ENCODE measurements around the gene RPL22.
A peak's percentile ranks its signal among the peaks of the same experiment; 100 is the strongest.

RPL22 gene

GRCh38 chr1:6244401-6245049, 45.1 kb upstream of the RPL22 start:
- Histone ChIP-seq H3K4me3 (ENCODE audit: low read depth in 1 of 2, low read length in 2 of 2) (no peak overlapping the region), H3K9ac (ENCODE audit: low read depth, low read length) (no peak overlapping the region), H3K27me3 (ENCODE audit: insufficient read depth, low read length, poor library complexity) (no peaks in the 10 kb centered on the region), H3K79me2 (ENCODE audit: insufficient read depth, low read length) (no peaks in the 10 kb centered on the region), H2AFZ (ENCODE audit: low read depth, low read length) (no peak overlapping the region), H3K27ac (ENCODE audit: low read length) (no peak overlapping the region), H3K4me1 (ENCODE audit: insufficient read depth, low read length) (peaks cover 8% of the 10 kb centered on the region), H3K36me3 (ENCODE audit: insufficient read depth, low read length) (no peaks in the 10 kb centered on the region), H3K4me2 (ENCODE audit: insufficient read depth, low read length) (peak overlapping the region; percentile 41; the same call in 1 of the 2 replicates), H3K9me3 (ENCODE audit: insufficient read depth, low read length, severe bottlenecking) (no peaks in the 10 kb centered on the region), H4K20me1 (ENCODE audit: insufficient read depth, low read length) (peaks cover 30% of the 10 kb centered on the region)
- DNase-seq = no peak
- no peak for TF ChIP-seq CTCF (IDR thresholded peaks at IDR 0.05; ENCODE audit: borderline replicate concordance, extremely low read depth, low read length, poor library complexity, severe bottlenecking)
- no peak for TF ChIP-seq EZH2 (IDR thresholded peaks at IDR 0.05; ENCODE audit: borderline replicate concordance, low read depth, low read length, severe bottlenecking)
- peak; percentile 28 for ATAC-seq (ENCODE audit: insufficient read depth, low read depth)

GRCh38 chr1:6243993-6244392, 44.6 kb upstream of the RPL22 start, which contains the start of gene HES3:
HES3 (plus strand) TSS chr1:6244179; CDS start chr1:6244366, 187 bp downstream.
- Histone ChIP-seq H3K27ac (ENCODE audit: low read length) (no peak within 1 kb of the TSS), H3K4me2 (ENCODE audit: insufficient read depth, low read length) (peak within 1 kb of the TSS; percentile 41; the same call in 1 of the 2 replicates)

DNA sequence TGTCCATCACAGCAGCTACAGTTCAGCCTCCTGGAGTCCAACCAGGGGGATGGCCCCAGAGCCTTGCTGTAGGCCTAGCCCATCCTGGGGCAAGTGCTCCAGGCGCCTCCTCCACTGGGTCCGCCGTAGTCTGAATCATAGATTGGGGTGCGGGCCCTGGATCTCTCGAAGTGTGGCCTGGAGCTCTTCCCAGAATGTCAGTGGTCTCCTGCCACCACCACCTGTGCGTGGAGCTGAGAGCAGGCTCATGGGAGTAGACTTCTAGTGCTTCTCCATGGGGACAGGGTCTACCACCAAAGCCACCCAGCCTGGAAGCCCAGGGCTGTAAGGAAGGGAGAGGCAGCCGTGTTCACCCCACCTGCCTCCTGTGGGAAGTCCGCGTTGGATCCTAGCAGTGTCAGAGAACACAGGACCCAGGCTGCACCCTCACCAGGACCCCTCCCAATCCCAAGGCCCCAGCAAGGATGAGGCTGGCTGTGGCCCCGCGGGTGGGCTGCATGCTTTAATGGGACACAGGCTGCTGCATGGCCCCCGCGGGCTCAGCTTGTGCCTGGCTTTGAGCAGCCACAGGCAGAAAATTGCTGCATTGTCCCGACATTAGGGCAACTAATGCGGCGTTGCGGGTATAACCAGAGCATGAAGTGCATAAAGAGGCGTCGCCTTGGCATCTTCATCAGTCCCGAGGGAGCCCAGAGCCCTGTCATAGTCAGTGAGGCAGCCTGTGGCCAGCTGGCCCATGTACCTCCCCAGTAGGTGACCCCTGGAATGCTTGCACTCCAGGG, 43.8 kb upstream of the RPL22 start:
- no peak overlapping the region for H3K27ac ChIP-seq (ENCODE audit: low read length)
- peaks cover 8% of the 10 kb centered on the region for H3K4me1 ChIP-seq (ENCODE audit: insufficient read depth, low read length)
- no peak overlapping the region for H3K9ac ChIP-seq (ENCODE audit: low read depth, low read length)
- H3K4me3 ChIP-seq (ENCODE audit: low read depth in 1 of 2, low read length in 2 of 2) = no peak overlapping the region
- no peaks in the 10 kb centered on the region for H3K36me3 ChIP-seq (ENCODE audit: insufficient read depth, low read length)
- no peak for ATAC-seq (ENCODE audit: insufficient read depth, low read depth)
- H3K4me2 ChIP-seq (ENCODE audit: insufficient read depth, low read length) = no peak overlapping the region
- H3K27me3 ChIP-seq (ENCODE audit: insufficient read depth, low read length, poor library complexity) = no peaks in the 10 kb centered on the region
- peaks cover 30% of the 10 kb centered on the region for H4K20me1 ChIP-seq (ENCODE audit: insufficient read depth, low read length)
- H2AFZ ChIP-seq (ENCODE audit: low read depth, low read length) = no peak overlapping the region
- no peaks in the 10 kb centered on the region for H3K9me3 ChIP-seq (ENCODE audit: insufficient read depth, low read length, severe bottlenecking)
- DNase-seq = no peak
- H3K79me2 ChIP-seq (ENCODE audit: insufficient read depth, low read length) = no peaks in the 10 kb centered on the region
- TF ChIP-seq CTCF (IDR thresholded peaks at IDR 0.05; ENCODE audit: borderline replicate concordance, extremely low read depth, low read length, poor library complexity, severe bottlenecking) (no peak), EZH2 (IDR thresholded peaks at IDR 0.05; ENCODE audit: borderline replicate concordance, low read depth, low read length, severe bottlenecking) (no peak)

More at GRCh38 chr1:6243993-6244392, 44.6 kb upstream of the RPL22 start, which contains the start of gene HES3:
- Histone ChIP-seq H3K79me2 (ENCODE audit: insufficient read depth, low read length) (no peaks in the 10 kb centered on the region), H3K4me3 (ENCODE audit: low read depth in 1 of 2, low read length in 2 of 2) (no peak within 1 kb of the TSS), H3K36me3 (ENCODE audit: insufficient read depth, low read length) (no peaks in the 10 kb centered on the region), H3K9ac (ENCODE audit: low read depth, low read length) (no peak within 1 kb of the TSS), H3K27me3 (ENCODE audit: insufficient read depth, low read length, poor library complexity) (no peaks in the 10 kb centered on the region), H3K4me1 (ENCODE audit: insufficient read depth, low read length) (peaks cover 8% of the 10 kb centered on the region), H4K20me1 (ENCODE audit: insufficient read depth, low read length) (peaks cover 30% of the 10 kb centered on the region), H2AFZ (ENCODE audit: low read depth, low read length) (no peak within 1 kb of the TSS), H3K9me3 (ENCODE audit: insufficient read depth, low read length, severe bottlenecking) (no peaks in the 10 kb centered on the region)
- no peak for DNase-seq
- ATAC-seq (ENCODE audit: insufficient read depth, low read depth) = no peak
- no peak for TF ChIP-seq CTCF (IDR thresholded peaks at IDR 0.05; ENCODE audit: borderline replicate concordance, extremely low read depth, low read length, poor library complexity, severe bottlenecking)
- TF ChIP-seq EZH2 (IDR thresholded peaks at IDR 0.05; ENCODE audit: borderline replicate concordance, low read depth, low read length, severe bottlenecking) = no peak

Data from DND-41 (cell line).